H1 (cell line): ENCODE results near the gene ARAP3. TPM values are rescaled to one million over a fixed set of nuclear protein-coding genes. Genes with fewer than 3 reads are reported as not detected.

Source experiments
- CTCF ChIA-PET: fragments of 300-600 bp; sonication (Branson Sonifier 250); formaldehyde crosslinking; loops from one replicate; lab custom pipeline; 2021; ENCODE audit not compliant: partially characterized antibody; lab: Charles Lee
- POLR2A ChIA-PET: fragments of 300-600 bp; sonication (Branson Sonifier 250); formaldehyde crosslinking; loops from one replicate; lab custom pipeline; 2021; ENCODE audit warnings: inconsistent platforms; ENCODE audit not compliant: partially characterized antibody; lab: Charles Lee
- DNase-seq, 2 experiments: peaks; one replicate each; pipeline versions ENCODE4 v3.0.0 to v3.0.0-alpha.2; 2010 to 2022; ENCODE audit warnings: low spot score in 2 of 2, low read depth in 1 of 2, mixed read lengths in 1 of 2
- FAIRE-seq: peaks from 2 replicates; lab custom pipeline; 2011; peaks lifted over from hg19 to GRCh38; lab: Jason Lieb, UNC
- H2AFZ ChIP-seq: 2 replicates; pipeline ENCODE4 v1.8.1; 2012; ENCODE audit warnings: low read length, inconsistent platforms
- H2AK5ac ChIP-seq: 2 replicates; pipeline ENCODE4 v1.6.1; 2013; ENCODE audit warnings: low read depth, low read length
- H2BK120ac ChIP-seq: replicated peaks from 2 replicates; pipeline ENCODE3; 2013; ENCODE audit warnings: low read depth, low read length, inconsistent platforms
- H2BK12ac ChIP-seq: 2 replicates; pipeline ENCODE4 v1.6.1; 2013; ENCODE audit warnings: low read depth, low read length
- H2BK15ac ChIP-seq: 2 replicates; pipeline ENCODE4 v1.6.1; 2013; ENCODE audit warnings: low read length
- H2BK20ac ChIP-seq: 2 replicates; pipeline ENCODE4 v1.6.1; 2013; ENCODE audit warnings: low read length
- H2BK5ac ChIP-seq: 2 replicates; pipeline ENCODE4 v1.6.1; 2013; ENCODE audit warnings: low read depth, low read length
- H3K14ac ChIP-seq: 2 replicates; pipeline ENCODE4 v1.6.1; 2013; ENCODE audit warnings: inconsistent platforms; ENCODE audit not compliant: insufficient read length
- H3K18ac ChIP-seq: 2 replicates; pipeline ENCODE4 v1.6.1; 2013; ENCODE audit warnings: low read length; ENCODE audit errors: extremely low read depth
- H3K23ac ChIP-seq: 2 replicates; pipeline ENCODE4 v1.6.1; 2013; ENCODE audit warnings: inconsistent platforms; ENCODE audit not compliant: insufficient read length
- H3K23me2 ChIP-seq: 2 replicates; pipeline ENCODE4 v1.6.1; 2013; ENCODE audit warnings: low read depth, low read length
- H3K27ac ChIP-seq: 2 replicates; pipeline ENCODE4 v1.6.1; 2011; ENCODE audit warnings: low read depth, low read length, inconsistent platforms
- H3K27me3 ChIP-seq, 4 experiments: replicated peaks in 1 of 4; 1 replicate in 1 of 4; 2 replicates in 3 of 4; pipeline versions ENCODE4 v1.6.1 to v1.8.1; 2011 to 2013; ENCODE audit warnings: low read length in 3 of 4, mild to moderate bottlenecking in 3 of 4, inconsistent platforms in 2 of 4, mixed read lengths in 2 of 4, moderate library complexity in 1 of 4; ENCODE audit not compliant: control insufficient read depth in 3 of 4, insufficient read depth in 3 of 4; ENCODE audit errors: extremely low read depth in 1 of 4
- H3K36me3 ChIP-seq, 4 experiments: 2 replicates each; pipeline versions ENCODE4 v1.6.1 to v1.8.1; 2011 to 2013; ENCODE audit warnings: mild to moderate bottlenecking in 4 of 4, low read length in 3 of 4, moderate library complexity in 2 of 4, control low read depth in 1 of 4, inconsistent platforms in 1 of 4; ENCODE audit not compliant: insufficient read depth in 4 of 4, control insufficient read depth in 2 of 4
- H3K4ac ChIP-seq: replicated peaks from 2 replicates; pipeline ENCODE3; 2013; ENCODE audit warnings: low read length, low read depth, mixed read lengths, inconsistent platforms; ENCODE audit not compliant: insufficient read length
- H3K4me1 ChIP-seq, 4 experiments: replicated peaks in 1 of 4; 1 replicate in 1 of 4; 2 replicates in 3 of 4; pipeline versions ENCODE4 v1.6.1 to v1.8.1; 2011 to 2013; ENCODE audit warnings: low read length in 3 of 4, inconsistent platforms in 2 of 4, mixed read lengths in 1 of 4; ENCODE audit not compliant: insufficient read depth in 4 of 4, control insufficient read depth in 3 of 4
- H3K4me2 ChIP-seq, 2 experiments: 2 replicates each; pipeline versions ENCODE4 v1.6.1 to v1.8.1; 2011 to 2013; ENCODE audit warnings: low read depth in 2 of 2, low read length in 2 of 2, control low read depth in 1 of 2, inconsistent platforms in 1 of 2, mild to moderate bottlenecking in 1 of 2; ENCODE audit not compliant: insufficient read depth in 1 of 2
- H3K4me3 ChIP-seq, 4 experiments: fragments of 200-600, 300-600 bp in 1 of 4; sonication (generic), shearing (Covaris generic), sonication (Bioruptor Twin) in 1 of 4; 2 replicates each; pipeline versions ENCODE4 v1.5.1 to v1.8.1; 2011 to 2016; ENCODE audit warnings: low read length in 4 of 4, low read depth in 3 of 4, control low read depth in 2 of 4, inconsistent platforms in 2 of 4, mild to moderate bottlenecking in 2 of 4, mixed read lengths in 1 of 4, moderate library complexity in 1 of 4; ENCODE audit not compliant: insufficient read depth in 2 of 4; ENCODE audit errors: extremely low read depth in 1 of 4
- H3K56ac ChIP-seq: replicated peaks from 2 replicates; pipeline ENCODE3; 2013; ENCODE audit warnings: low read depth, mild to moderate bottlenecking, mixed read lengths, low read length, inconsistent platforms; ENCODE audit not compliant: insufficient read length
- H3K79me1 ChIP-seq: 2 replicates; pipeline ENCODE4 v1.6.1; 2013; ENCODE audit warnings: low read depth, low read length, control low read depth
- H3K79me2 ChIP-seq, 2 experiments: 2 replicates each; pipeline versions ENCODE4 v1.6.1 to v1.8.1; 2012 to 2013; ENCODE audit warnings: low read length in 2 of 2, mild to moderate bottlenecking in 2 of 2, inconsistent platforms in 1 of 2; ENCODE audit not compliant: insufficient read depth in 2 of 2, control insufficient read depth in 1 of 2
- H3K9ac ChIP-seq, 4 experiments: replicated peaks in 1 of 4; 1 replicate in 1 of 4; 2 replicates in 3 of 4; pipeline versions ENCODE4 v1.6.1 to v1.8.1; 2011 to 2013; ENCODE audit warnings: low read depth in 3 of 4, low read length in 3 of 4, control low read depth in 2 of 4, mild to moderate bottlenecking in 2 of 4, moderate library complexity in 2 of 4, inconsistent platforms in 1 of 4; ENCODE audit errors: extremely low read depth in 1 of 4
- H3K9me3 ChIP-seq, 2 experiments: 2 replicates each; pipeline versions ENCODE4 v1.6.1 to v1.8.1; 2012 to 2013; ENCODE audit warnings: mild to moderate bottlenecking in 2 of 2, moderate library complexity in 2 of 2, control low read depth in 1 of 2, inconsistent platforms in 1 of 2, low read depth in 1 of 2, low read length in 1 of 2, mixed read lengths in 1 of 2; ENCODE audit not compliant: insufficient read depth in 2 of 2
- H4K20me1 ChIP-seq, 2 experiments: replicated peaks in 1 of 2; 2 replicates each; pipeline versions ENCODE3 to v1.8.1; 2011 to 2013; ENCODE audit warnings: inconsistent platforms in 2 of 2, low read length in 2 of 2, mild to moderate bottlenecking in 1 of 2; ENCODE audit not compliant: insufficient read depth in 2 of 2, control insufficient read depth in 1 of 2
- H4K5ac ChIP-seq: 2 replicates; pipeline ENCODE4 v1.6.1; 2013; ENCODE audit warnings: low read length, low read depth, mixed read lengths, inconsistent platforms; ENCODE audit not compliant: insufficient read length
- H4K8ac ChIP-seq: 2 replicates; pipeline ENCODE4 v1.8.0; 2013; ENCODE audit warnings: mild to moderate bottlenecking, moderate library complexity, low read length, inconsistent platforms; ENCODE audit not compliant: insufficient read depth; ENCODE audit errors: extremely low read depth
- H4K91ac ChIP-seq: replicated peaks from 2 replicates; pipeline ENCODE3; 2013; ENCODE audit warnings: low read length, mixed read lengths, inconsistent platforms; ENCODE audit not compliant: insufficient read length
- CHD2 ChIP-seq: IDR thresholded peaks from 2 replicates; pipeline ENCODE4 v1.6.1; 2012; ENCODE audit warnings: low read length, improper control_type of control experiment
- EGR1 ChIP-seq: IDR thresholded peaks from 2 replicates; pipeline ENCODE4 v1.6.1; 2011; ENCODE audit warnings: low read depth, low read length, borderline replicate concordance
- POLR2A ChIP-seq, 2 experiments: IDR thresholded peaks; 1 replicate in 1 of 2; 2 replicates in 1 of 2; pipeline ENCODE4 v1.6.1; 2011; ENCODE audit warnings: low read depth in 2 of 2, low read length in 2 of 2, mild to moderate bottlenecking in 2 of 2; ENCODE audit errors: control extremely low read depth in 1 of 2
- POU5F1 ChIP-seq: IDR thresholded peaks from 2 replicates; pipeline ENCODE4 v1.6.1; 2011; ENCODE audit warnings: low read depth, mild to moderate bottlenecking, low read length, moderate library complexity
- RXRA ChIP-seq: IDR thresholded peaks from 2 replicates; pipeline ENCODE4 v1.6.1; 2011; ENCODE audit warnings: low read depth, mild to moderate bottlenecking, low read length, moderate library complexity; ENCODE audit not compliant: insufficient read depth
- SIN3A ChIP-seq, 2 experiments: IDR thresholded peaks in 1 of 2; conservative IDR thresholded peaks in 1 of 2; 2 replicates each; pipeline ENCODE4 v1.6.1; 2011 to 2012; ENCODE audit warnings: low read length in 2 of 2, improper control_type of control experiment in 1 of 2, low read depth in 1 of 2, mild to moderate bottlenecking in 1 of 2
- TAF1 ChIP-seq: IDR thresholded peaks from 2 replicates; pipeline ENCODE4 v1.6.1; 2011; ENCODE audit warnings: mild to moderate bottlenecking, low read depth, low read length
- TBP ChIP-seq: IDR thresholded peaks from 2 replicates; pipeline ENCODE4 v1.6.1; 2011; ENCODE audit warnings: low read depth, low read length, improper control_type of control experiment
- WGBS, 2 experiments: shearing (Covaris generic) in 1 of 2; methylation state at CpG; one replicate each; pipeline versions ENCODE4 v1.1.6 to v1.1.7; 2013 to 2015; ENCODE audit warnings: low lambda C conversion rate in 2 of 2, mixed read lengths in 2 of 2, inconsistent platforms in 1 of 2, low coverage in 1 of 2, missing lambda C conversion rate in 1 of 2; ENCODE audit not compliant: insufficient replicate concordance in 2 of 2, insufficient coverage in 1 of 2, insufficient read length in 1 of 2; ENCODE audit errors: extremely low coverage in 1 of 2, missing lambda C conversion rate in 1 of 2; 5-methylcytosine and 5-hydroxymethylcytosine counted together
- polyA plus RNA-seq, 7 experiments: library from polyadenylated mRNA; depleted of rRNA in 3 of 7; stranded (reverse) in 5 of 7; unstranded in 2 of 7; fragments of >200 nt in 5 of 7; fragments of 200-250 nt in 2 of 7; gene quantifications; 1 replicate in 5 of 7; 2 replicates in 1 of 7; 4 replicates in 1 of 7; pipeline versions ENCODE4 v1.2.1 to v1.2.3, GENCODE V29; 2011 to 2013; ENCODE audit warnings: missing spikeins in 2 of 7, mixed read lengths in 2 of 7
- total RNA-seq: library from RNA; stranded (reverse); fragmentation: NEBNext Ultra II Directional; extraction: Animal tissue kit (Norgen Biotek cat#: 25700); gene quantifications from 2 replicates; pipeline ENCODE4 v1.2.1, GENCODE V29; 2021

The ARAP3 gene
- total and polyA plus RNA-seq, 2 of the 8 experiments (the other 6 are each of a cell fraction or from before 2014, with no cell fraction given): 14.4 to 48.6 TPM

DNA sequence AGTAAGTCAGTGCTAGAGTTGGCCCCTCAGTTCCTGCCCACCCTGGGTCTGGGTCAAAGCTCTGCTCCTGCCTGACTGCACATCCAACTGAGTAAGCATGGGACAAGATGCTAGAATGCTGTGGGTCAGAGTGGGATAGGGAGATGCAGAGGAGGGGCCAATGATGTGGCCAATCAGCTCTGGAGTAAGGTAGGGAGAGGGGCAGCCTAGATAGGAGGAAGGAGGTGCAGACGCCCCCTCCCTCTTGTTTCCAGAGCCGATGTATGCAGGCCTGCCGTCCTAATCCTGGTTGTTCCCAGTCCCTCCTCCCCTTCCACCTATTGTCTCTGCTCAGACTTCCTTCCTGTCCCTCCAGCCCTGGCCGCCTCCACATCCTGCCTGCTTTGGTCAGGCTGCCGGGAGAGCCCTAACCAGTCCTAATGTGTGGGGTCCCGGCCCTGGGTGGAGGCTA is 1.3 kb downstream of the ARAP3 start:
- peaks cover 0 to 6% of the 10 kb centered on the region in 2 experiments; a peak in 1 of 4 replicates for H3K79me2 ChIP-seq
- peak overlapping the region; percentile 89; the same call in 1 of the 2 replicates for H2BK12ac ChIP-seq
- H2BK120ac ChIP-seq: no peak overlapping the region
- no peaks in the 10 kb centered on the region; the same call in 1 of the 2 replicates for H3K79me1 ChIP-seq
- peak overlapping the region; percentile 92 for H4K91ac ChIP-seq
- peaks cover 0 to 10% (median 2%) of the 10 kb centered on the region in 4 experiments; a peak in 5 of 8 replicates for H3K36me3 ChIP-seq
- H4K5ac ChIP-seq: no peak overlapping the region
- H3K4me1 ChIP-seq: peaks cover 10 to 30% (median 21%) of the 10 kb centered on the region in 4 experiments
- peak overlapping the region; percentile 28; the same call in 1 of the 2 replicates for H2BK20ac ChIP-seq
- no peak overlapping the region for H3K14ac ChIP-seq
- peak overlapping the region; percentile 98 for H3K18ac ChIP-seq
- CTCF ChIA-PET: interaction anchor here (0.5 to 7.3 kb wide), 10 partner anchors 12 to 279 kb away, joined by 3 to 59 read pairs (median 4); partner anchors contain the start of gene PCDH1
- peaks cover 15% of the 10 kb centered on the region for H3K23me2 ChIP-seq
- DNase-seq (peak; percentile 77 to 88), FAIRE-seq (peak; percentile 93)
- H2AK5ac ChIP-seq: peak overlapping the region; percentile 88
- POLR2A ChIA-PET: interaction anchor here (0.8 to 3.8 kb wide), 9 partner anchors 11 to 280 kb away, joined by 3 to 18 read pairs (median 4); partner anchors contain the start of genes DELE1, FCHSD1, HDAC3 and PCDH1
- H3K56ac ChIP-seq: peak overlapping the region; percentile 3
- H2BK15ac ChIP-seq: no peak overlapping the region; the same call in 1 of the 2 replicates
- no peaks in the 10 kb centered on the region for H4K20me1 ChIP-seq
- peak overlapping the region; percentile 36 to 73 (median 52); a peak in 6 of 8 replicates for H3K4me3 ChIP-seq
- 13% methylated on average over 6 of the region's 6 CpGs; no CpG with 5 or more reads in 1 of the 2 experiments for WGBS, 2 experiments
- H2BK5ac ChIP-seq: peak overlapping the region; percentile 98
- peak overlapping the region; percentile 37; the same call in 1 of the 2 replicates for H3K27ac ChIP-seq
- H3K9me3 ChIP-seq: no peaks in the 10 kb centered on the region
- H4K8ac ChIP-seq: no peak overlapping the region
- no peak overlapping the region for H3K23ac ChIP-seq
- no peak overlapping the region for H2AFZ ChIP-seq
- TF ChIP-seq POLR2A (IDR thresholded peaks at IDR 0.05; ENCODE audit: control extremely low read depth in 1 of 2, low read depth in 2 of 2, low read length in 2 of 2): peak in 1 of 2 experiments; percentile 80; a peak in 2 of 3 replicates
- TF ChIP-seq CHD2: 0 out of 2 replicates have a peak, but pooled peaks have one; percentile 47
- TF ChIP-seq EGR1: peak; percentile 63; the same call in 1 of the 2 replicates
- no peak for TF ChIP-seq POU5F1
- 0 out of 4 replicates have a peak, but pooled peaks of 1 of the 2 experiments have one; percentile 57 for TF ChIP-seq SIN3A (conservative IDR thresholded peaks at IDR 0.05 in 1 of 2, IDR thresholded peaks at IDR 0.05 in 1 of 2; ENCODE audit: low read depth in 1 of 2, low read length in 2 of 2)
- TF ChIP-seq RXRA: no peak
- 0 out of 2 replicates have a peak, but pooled peaks have one; percentile 49 for TF ChIP-seq TAF1
- 0 out of 2 replicates have a peak, but pooled peaks have one; percentile 29 for TF ChIP-seq TBP
- TF ChIP-seq, all 59 proteins: peak for 6
- Histone ChIP-seq H3K27me3 (no peaks in the 10 kb centered on the region), H3K4ac (peak overlapping the region; percentile 28), H3K9ac (0 out of 7 replicates have a peak overlapping the region, but pooled peaks of 1 of the 4 experiments have one; percentile 14), H3K4me2 (peak overlapping the region; percentile 88 to 97)
